Measurements from ENCODE around the gene FANK1. TPM values are rescaled to one million over a fixed set of nuclear protein-coding genes. Genes with fewer than 3 reads are reported as not detected.

Gene FANK1
- total and polyA plus RNA-seq, 12 donors: 1.7 to 23.7 (median 4.6) TPM

GRCh38 chr10:125849448-125849847 lies 46.9 kb upstream of the FANK1 start:
- TF ChIP-seq POLR2A (IDR thresholded peaks at IDR 0.05): no peak
- no peak for TF ChIP-seq CTCF (IDR thresholded peaks at IDR 0.05)
- no peak for DNase-seq
- Histone ChIP-seq H3K27ac (no peak overlapping the region), H3K4me1 (replicated peaks in 1 of 2) (peaks cover 7 to 9% of the 10 kb centered on the region in 2 donors), H3K9me3 (replicated peaks in 1 of 3) (no peaks in the 10 kb centered on the region), H3K4me3 (no peak overlapping the region), H3K27me3 (no peaks in the 10 kb centered on the region), H3K36me3 (replicated peaks in 1 of 2) (peaks cover 0 to 27% of the 10 kb centered on the region in 2 donors)
- 92 to 95% (median 92%) methylated on average over 7 of the region's 7 CpGs for WGBS, 4 donors
- intact Hi-C loops (cut with DNase I): no loop called here

DNA sequence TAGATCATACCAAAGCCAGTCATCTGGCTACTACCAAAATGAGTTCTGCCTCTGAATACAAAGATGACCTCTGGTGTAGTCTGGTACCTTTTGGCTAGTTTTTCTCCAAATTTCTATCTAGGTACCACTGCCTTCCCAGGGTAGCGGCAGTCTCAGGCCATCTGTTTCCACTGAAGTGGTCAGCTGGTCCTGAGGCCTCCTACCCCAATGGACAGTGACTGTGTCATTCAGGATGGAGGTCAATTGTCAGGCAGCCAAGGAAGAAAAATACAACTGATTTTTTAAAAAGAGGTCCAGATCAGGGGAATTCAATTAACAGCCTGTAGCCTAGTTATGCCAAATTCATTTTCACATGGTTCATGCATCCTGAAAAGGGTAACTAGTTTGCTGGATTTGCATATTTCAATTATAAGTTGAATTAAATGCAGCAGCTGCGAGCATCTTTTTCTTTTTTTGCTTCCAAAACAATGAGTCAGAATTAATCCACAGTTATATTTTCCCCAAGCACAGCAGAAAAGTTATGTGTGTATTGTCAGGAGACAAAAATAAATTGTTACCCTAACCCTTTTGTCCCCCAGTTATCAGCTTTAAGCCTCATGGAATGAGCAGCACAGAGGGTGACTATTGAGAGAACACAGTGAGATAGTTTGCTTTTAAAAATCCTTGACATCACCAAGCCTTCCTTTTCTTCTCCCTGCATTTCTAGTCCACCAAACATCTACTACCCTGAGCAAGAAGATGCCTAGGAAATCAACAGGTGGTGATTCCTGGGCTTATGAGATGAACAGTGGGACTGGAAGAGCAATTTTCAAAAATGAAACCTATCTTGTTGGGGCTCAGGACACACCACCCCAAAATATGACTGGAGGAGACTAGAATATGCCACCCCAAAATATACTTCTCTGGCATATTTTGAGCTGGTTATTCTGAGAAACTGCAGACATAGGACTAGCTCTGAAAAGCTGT lies 45.3 kb upstream of the FANK1 start:
- no peak for DNase-seq
- Histone ChIP-seq H3K27ac (no peak overlapping the region), H3K36me3 (replicated peaks in 1 of 2) (peaks cover 0 to 27% of the 10 kb centered on the region in 2 donors)

GRCh38 chr10:125852487-125852886 lies 43.9 kb upstream of the FANK1 start:
- H3K36me3 ChIP-seq (replicated peaks in 1 of 2): peaks cover 0 to 27% of the 10 kb centered on the region in 2 donors
- H3K4me3 ChIP-seq: no peak overlapping the region
- no peaks in the 10 kb centered on the region for H3K4me1 ChIP-seq (replicated peaks in 1 of 2)
- DNase-seq: no peak
- H3K27ac ChIP-seq: no peak overlapping the region
- WGBS, 4 donors: 91 to 95% (median 92%) methylated on average over 7 of the region's 7 CpGs
- intact Hi-C loops (cut with DNase I): no loop called here
- no peak for TF ChIP-seq CTCF (IDR thresholded peaks at IDR 0.05)
- TF ChIP-seq POLR2A (IDR thresholded peaks at IDR 0.05): no peak
- no peaks in the 10 kb centered on the region for H3K27me3 ChIP-seq
- no peaks in the 10 kb centered on the region for H3K9me3 ChIP-seq (replicated peaks in 1 of 3)

More for the DNA sequence above, 45.3 kb upstream of the FANK1 start:
- Histone ChIP-seq H3K27me3 (no peaks in the 10 kb centered on the region), H3K4me1 (replicated peaks in 1 of 2) (no peaks in the 10 kb centered on the region), H3K4me3 (no peak overlapping the region), H3K9me3 (replicated peaks in 1 of 3) (no peaks in the 10 kb centered on the region)
- intact Hi-C loops (cut with DNase I): no loop called here
- TF ChIP-seq CTCF (IDR thresholded peaks at IDR 0.05): no peak
- no peak for TF ChIP-seq POLR2A (IDR thresholded peaks at IDR 0.05)
- WGBS, 4 donors: 87 to 93% (median 91%) methylated on average over 2 of the region's 2 CpGs

DNA sequence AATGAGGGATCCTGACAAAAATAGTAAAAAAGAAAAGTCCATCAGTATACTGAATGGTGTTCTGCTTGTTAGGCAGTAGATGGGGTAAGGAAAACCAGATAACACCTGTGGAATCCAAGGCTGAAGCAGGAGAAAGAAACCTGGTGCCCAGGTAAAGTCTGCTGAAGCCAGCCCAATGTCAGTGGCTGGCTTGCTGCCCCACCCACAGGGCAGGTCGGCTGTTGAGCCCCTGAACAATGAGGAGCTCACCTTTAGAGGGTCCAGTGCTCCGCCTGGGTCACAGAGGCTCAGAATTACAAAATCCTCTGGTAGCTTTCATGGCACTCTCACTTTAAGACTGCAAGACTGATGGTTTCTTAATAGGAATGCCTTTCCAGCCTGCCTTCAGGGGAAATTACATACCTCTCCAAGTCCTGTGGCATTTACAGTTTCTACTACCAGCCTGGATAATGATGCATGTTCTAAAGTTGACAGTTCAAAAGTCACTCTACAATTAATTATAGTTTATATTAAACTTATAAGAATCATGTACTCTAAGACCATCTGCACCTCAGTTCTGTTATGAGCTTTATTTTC lies 39.1 kb upstream of the FANK1 start:
- 84 to 100% (median 90%) methylated on average over 2 of the region's 2 CpGs for WGBS, 4 donors
- no peak for DNase-seq
- H3K27me3 ChIP-seq: no peaks in the 10 kb centered on the region
- TF ChIP-seq POLR2A (IDR thresholded peaks at IDR 0.05) (no peak), CTCF (IDR thresholded peaks at IDR 0.05) (no peak)
- no peaks in the 10 kb centered on the region for H3K9me3 ChIP-seq (replicated peaks in 1 of 3)
- peaks cover 0 to 24% of the 10 kb centered on the region in 2 donors for H3K36me3 ChIP-seq (replicated peaks in 1 of 2)
- no peak overlapping the region for H3K27ac ChIP-seq
- intact Hi-C loops (cut with DNase I): no loop called here
- no peak overlapping the region for H3K4me3 ChIP-seq
- no peaks in the 10 kb centered on the region for H3K4me1 ChIP-seq (replicated peaks in 1 of 2)
